ENCODE measurements around the gene RTF1. TPM values are rescaled to one million over a fixed set of nuclear protein-coding genes. Genes with fewer than 3 reads are reported as not detected.

Gene RTF1
- total and polyA plus RNA-seq, 4 donors: 15.4 to 36.8 (median 28.3) TPM

GRCh38 chr15:41401904-41402267, 15.0 kb upstream of the RTF1 start:
- DNase-seq: no peak
- H3K27me3 ChIP-seq (ENCODE audit: control insufficient read depth in 1 of 2, insufficient read depth in 2 of 2, low read length in 1 of 2): no peaks in the 10 kb centered on the region
- intact Hi-C loops (cut with DNase I): no loop called here
- H3K4me3 ChIP-seq (ENCODE audit: low read length in 2 of 2): peak overlapping the region; percentile 73 to 97
- H3K9me3 ChIP-seq (ENCODE audit: control insufficient read depth, low read length): no peaks in the 10 kb centered on the region
- peak overlapping the region in 1 of 2 donors; percentile 65 for H3K27ac ChIP-seq (ENCODE audit: low read depth in 1 of 2, low read length in 2 of 2)
- no peaks in the 10 kb centered on the region for H3K4me1 ChIP-seq (ENCODE audit: control insufficient read depth in 1 of 2, insufficient read depth in 2 of 2, low read length in 2 of 2)
- no peak for ATAC-seq (ENCODE audit: low FRiP score)
- 9 to 10% methylated on average over 9 of the region's 9 CpGs for WGBS, 2 donors
- no peaks in the 10 kb centered on the region for H3K36me3 ChIP-seq (ENCODE audit: control insufficient read depth in 1 of 2, insufficient read depth in 2 of 2, low read length in 1 of 2)

GRCh38 chr15:41407341-41407740, 9.6 kb upstream of the RTF1 start:
- no peaks in the 10 kb centered on the region for H3K27me3 ChIP-seq (ENCODE audit: control insufficient read depth in 1 of 2, insufficient read depth in 2 of 2, low read length in 1 of 2)
- no peaks in the 10 kb centered on the region for H3K36me3 ChIP-seq (ENCODE audit: control insufficient read depth in 1 of 2, insufficient read depth in 2 of 2, low read length in 1 of 2)
- ATAC-seq (ENCODE audit: low FRiP score): no peak
- no peaks in the 10 kb centered on the region for H3K4me1 ChIP-seq (ENCODE audit: control insufficient read depth in 1 of 2, insufficient read depth in 2 of 2, low read length in 2 of 2)
- no peak overlapping the region for H3K4me3 ChIP-seq (ENCODE audit: low read length in 2 of 2)
- H3K27ac ChIP-seq (ENCODE audit: low read depth in 1 of 2, low read length in 2 of 2): no peak overlapping the region
- 86 to 89% methylated on average over 5 of the region's 5 CpGs for WGBS, 2 donors
- H3K9me3 ChIP-seq (ENCODE audit: control insufficient read depth, low read length): no peaks in the 10 kb centered on the region
- intact Hi-C loops (cut with DNase I): no loop called here
- DNase-seq: no peak

GRCh38 chr15:41408234-41408641, 8.7 kb upstream of the RTF1 start:
- H3K36me3 ChIP-seq (ENCODE audit: control insufficient read depth in 1 of 2, insufficient read depth in 2 of 2, low read length in 1 of 2): no peaks in the 10 kb centered on the region
- no peaks in the 10 kb centered on the region for H3K27me3 ChIP-seq (ENCODE audit: control insufficient read depth in 1 of 2, insufficient read depth in 2 of 2, low read length in 1 of 2)
- ATAC-seq (ENCODE audit: low FRiP score): no peak
- H3K4me3 ChIP-seq (ENCODE audit: low read length in 2 of 2): no peak overlapping the region
- no peaks in the 10 kb centered on the region for H3K4me1 ChIP-seq (ENCODE audit: control insufficient read depth in 1 of 2, insufficient read depth in 2 of 2, low read length in 2 of 2)
- no peaks in the 10 kb centered on the region for H3K9me3 ChIP-seq (ENCODE audit: control insufficient read depth, low read length)
- WGBS, 2 donors: 46 to 48% methylated on average over 2 of the region's 2 CpGs
- DNase-seq: no peak
- no peak overlapping the region for H3K27ac ChIP-seq (ENCODE audit: low read depth in 1 of 2, low read length in 2 of 2)
- intact Hi-C loops (cut with DNase I): no loop called here

GRCh38 chr15:41411031-41411430, 5.9 kb upstream of the RTF1 start:
- Histone ChIP-seq H3K4me3 (ENCODE audit: low read length in 2 of 2) (no peak overlapping the region), H3K9me3 (ENCODE audit: control insufficient read depth, low read length) (no peaks in the 10 kb centered on the region), H3K4me1 (ENCODE audit: control insufficient read depth in 1 of 2, insufficient read depth in 2 of 2, low read length in 2 of 2) (no peaks in the 10 kb centered on the region), H3K27ac (ENCODE audit: low read depth in 1 of 2, low read length in 2 of 2) (no peak overlapping the region), H3K27me3 (ENCODE audit: control insufficient read depth in 1 of 2, insufficient read depth in 2 of 2, low read length in 1 of 2) (no peaks in the 10 kb centered on the region), H3K36me3 (ENCODE audit: control insufficient read depth in 1 of 2, insufficient read depth in 2 of 2, low read length in 1 of 2) (no peaks in the 10 kb centered on the region)
- WGBS, 2 donors: 69 to 72% methylated on average over 2 of the region's 2 CpGs
- ATAC-seq (ENCODE audit: low FRiP score): no peak
- DNase-seq: no peak
- intact Hi-C loops (cut with DNase I): no loop called here

GRCh38 chr15:41411441-41411840, 5.5 kb upstream of the RTF1 start:
- Histone ChIP-seq H3K27ac (ENCODE audit: low read depth in 1 of 2, low read length in 2 of 2) (no peak overlapping the region), H3K9me3 (ENCODE audit: control insufficient read depth, low read length) (no peaks in the 10 kb centered on the region), H3K27me3 (ENCODE audit: control insufficient read depth in 1 of 2, insufficient read depth in 2 of 2, low read length in 1 of 2) (no peaks in the 10 kb centered on the region), H3K36me3 (ENCODE audit: control insufficient read depth in 1 of 2, insufficient read depth in 2 of 2, low read length in 1 of 2) (no peaks in the 10 kb centered on the region), H3K4me3 (ENCODE audit: low read length in 2 of 2) (no peak overlapping the region), H3K4me1 (ENCODE audit: control insufficient read depth in 1 of 2, insufficient read depth in 2 of 2, low read length in 2 of 2) (no peaks in the 10 kb centered on the region)
- intact Hi-C loops (cut with DNase I): no loop called here
- DNase-seq: no peak
- WGBS, 2 donors: 43 to 57% methylated on average over 3 of the region's 3 CpGs
- no peak for ATAC-seq (ENCODE audit: low FRiP score)

GRCh38 chr15:41416128-41416741, 660 bp upstream of the RTF1 start:
- no peaks in the 10 kb centered on the region for H3K9me3 ChIP-seq (ENCODE audit: control insufficient read depth, low read length)
- H3K36me3 ChIP-seq (ENCODE audit: control insufficient read depth in 1 of 2, insufficient read depth in 2 of 2, low read length in 1 of 2): no peaks in the 10 kb centered on the region
- peak; percentile 20 for ATAC-seq (ENCODE audit: low FRiP score)
- no peaks in the 10 kb centered on the region for H3K4me1 ChIP-seq (ENCODE audit: control insufficient read depth in 1 of 2, insufficient read depth in 2 of 2, low read length in 2 of 2)
- peak overlapping the region; percentile 46 to 57 for H3K4me3 ChIP-seq (ENCODE audit: low read length in 2 of 2)
- WGBS, 2 donors: 32 to 34% methylated on average over 20 of the region's 20 CpGs
- intact Hi-C loops (cut with DNase I): loop anchor here in 1 of 2 donors (5.0 kb wide), 1 partner anchor 76 kb away; the partner anchor contains the start of gene ITPKA
- H3K27me3 ChIP-seq (ENCODE audit: control insufficient read depth in 1 of 2, insufficient read depth in 2 of 2, low read length in 1 of 2): no peaks in the 10 kb centered on the region
- no peak for DNase-seq
- peak overlapping the region in 1 of 2 donors; percentile 66 for H3K27ac ChIP-seq (ENCODE audit: low read depth in 1 of 2, low read length in 2 of 2)

GRCh38 chr15:41417418-41418195, 712 bp downstream of the RTF1 start:
- 0 to 1% methylated on average over 36 to 37 of the region's 37 CpGs for WGBS, 2 donors
- intact Hi-C loops (cut with DNase I): loop anchor here in 1 of 2 donors (5.0 kb wide), 1 partner anchor 75 kb away; the partner anchor contains the start of gene ITPKA

GRCh38 chr15:41423979-41424659, 7.2 kb downstream of the RTF1 start:
- Histone ChIP-seq H3K27me3 (ENCODE audit: control insufficient read depth in 1 of 2, insufficient read depth in 2 of 2, low read length in 1 of 2) (no peaks in the 10 kb centered on the region), H3K9me3 (ENCODE audit: control insufficient read depth, low read length) (no peaks in the 10 kb centered on the region), H3K36me3 (ENCODE audit: control insufficient read depth in 1 of 2, insufficient read depth in 2 of 2, low read length in 1 of 2) (no peaks in the 10 kb centered on the region), H3K4me3 (ENCODE audit: low read length in 2 of 2) (no peak overlapping the region), H3K4me1 (ENCODE audit: control insufficient read depth in 1 of 2, insufficient read depth in 2 of 2, low read length in 2 of 2) (no peaks in the 10 kb centered on the region), H3K27ac (ENCODE audit: low read depth in 1 of 2, low read length in 2 of 2) (no peak overlapping the region)
- no peak for DNase-seq
- no peak for ATAC-seq (ENCODE audit: low FRiP score)
- intact Hi-C loops (cut with DNase I): no loop called here
- WGBS, 2 donors: 94 to 96% methylated on average over 7 of the region's 7 CpGs

More at GRCh38 chr15:41417418-41418195, 712 bp downstream of the RTF1 start:
- Histone ChIP-seq H3K4me3 (ENCODE audit: low read length in 2 of 2) (peak overlapping the region; percentile 52 to 86), H3K27ac (ENCODE audit: low read depth in 1 of 2, low read length in 2 of 2) (no peak overlapping the region), H3K9me3 (ENCODE audit: control insufficient read depth, low read length) (no peaks in the 10 kb centered on the region), H3K27me3 (ENCODE audit: control insufficient read depth in 1 of 2, insufficient read depth in 2 of 2, low read length in 1 of 2) (no peaks in the 10 kb centered on the region), H3K4me1 (ENCODE audit: control insufficient read depth in 1 of 2, insufficient read depth in 2 of 2, low read length in 2 of 2) (no peaks in the 10 kb centered on the region), H3K36me3 (ENCODE audit: control insufficient read depth in 1 of 2, insufficient read depth in 2 of 2, low read length in 1 of 2) (no peaks in the 10 kb centered on the region)
- ATAC-seq (ENCODE audit: low FRiP score) (peak; percentile 62), DNase-seq (peak in 1 of 2 donors; percentile 84)
